ENCODE measurements around the gene ARL15.

The ARL15 gene

GRCh38 chr5:54001976-54002775 is 308.2 kb downstream of the ARL15 start:
- TF ChIP-seq GABPA (IDR thresholded peaks at IDR 0.05; ENCODE audit: low read depth): no peak
- TF ChIP-seq REST (IDR thresholded peaks at IDR 0.05; ENCODE audit: insufficient replicate concordance, low read depth): no peak
- peak; percentile 48; the same call in 1 of the 2 replicates for TF ChIP-seq SPI1 (IDR thresholded peaks at IDR 0.05; ENCODE audit: borderline replicate concordance, low read depth)
- Histone ChIP-seq H3K27ac (replicated peaks) (no peak overlapping the region), H3K4me3 (replicated peaks; ENCODE audit: insufficient read depth, low read length) (no peak overlapping the region), H3K27me3 (ENCODE audit: insufficient read depth, poor library complexity, severe bottlenecking) (no peaks in the 10 kb centered on the region)
- DNase-seq (ENCODE audit: low read depth in 1 of 2, low spot score in 1 of 2): peak in 1 of 2 experiments; percentile 3

GRCh38 chr5:54000011-54000410 is 310.4 kb downstream of the ARL15 start:
- DNase-seq (ENCODE audit: low read depth in 1 of 2, low spot score in 1 of 2): no peak
- Histone ChIP-seq H3K4me3 (replicated peaks; ENCODE audit: insufficient read depth, low read length) (no peak overlapping the region), H3K27ac (replicated peaks) (no peak overlapping the region), H3K27me3 (ENCODE audit: insufficient read depth, poor library complexity, severe bottlenecking) (no peaks in the 10 kb centered on the region)
- TF ChIP-seq SPI1 (IDR thresholded peaks at IDR 0.05; ENCODE audit: borderline replicate concordance, low read depth) (no peak), GABPA (IDR thresholded peaks at IDR 0.05; ENCODE audit: low read depth) (no peak), POLR2AphosphoS5 (IDR thresholded peaks at IDR 0.05; ENCODE audit: low read depth) (no peak), REST (IDR thresholded peaks at IDR 0.05; ENCODE audit: insufficient replicate concordance, low read depth) (no peak)
- TF ChIP-seq, protein P1, sequence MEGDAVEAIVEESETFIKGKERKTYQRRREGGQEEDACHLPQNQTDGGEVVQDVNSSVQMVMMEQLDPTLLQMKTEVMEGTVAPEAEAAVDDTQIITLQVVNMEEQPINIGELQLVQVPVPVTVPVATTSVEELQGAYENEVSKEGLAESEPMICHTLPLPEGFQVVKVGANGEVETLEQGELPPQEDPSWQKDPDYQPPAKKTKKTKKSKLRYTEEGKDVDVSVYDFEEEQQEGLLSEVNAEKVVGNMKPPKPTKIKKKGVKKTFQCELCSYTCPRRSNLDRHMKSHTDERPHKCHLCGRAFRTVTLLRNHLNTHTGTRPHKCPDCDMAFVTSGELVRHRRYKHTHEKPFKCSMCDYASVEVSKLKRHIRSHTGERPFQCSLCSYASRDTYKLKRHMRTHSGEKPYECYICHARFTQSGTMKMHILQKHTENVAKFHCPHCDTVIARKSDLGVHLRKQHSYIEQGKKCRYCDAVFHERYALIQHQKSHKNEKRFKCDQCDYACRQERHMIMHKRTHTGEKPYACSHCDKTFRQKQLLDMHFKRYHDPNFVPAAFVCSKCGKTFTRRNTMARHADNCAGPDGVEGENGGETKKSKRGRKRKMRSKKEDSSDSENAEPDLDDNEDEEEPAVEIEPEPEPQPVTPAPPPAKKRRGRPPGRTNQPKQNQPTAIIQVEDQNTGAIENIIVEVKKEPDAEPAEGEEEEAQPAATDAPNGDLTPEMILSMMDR (IDR thresholded peaks at IDR 0.05; ENCODE audit: insufficient read depth, low read length): no peak

- H3K27me3 ChIP-seq (ENCODE audit: insufficient read depth, poor library complexity, severe bottlenecking): no peaks in the 10 kb centered on the region
- no peak overlapping the region for H3K27ac ChIP-seq (replicated peaks)
- DNase-seq (ENCODE audit: low read depth in 1 of 2, low spot score in 1 of 2): no peak
- H3K4me3 ChIP-seq (replicated peaks; ENCODE audit: insufficient read depth, low read length): no peak overlapping the region
- TF ChIP-seq GABPA (IDR thresholded peaks at IDR 0.05; ENCODE audit: low read depth) (no peak), POLR2AphosphoS5 (IDR thresholded peaks at IDR 0.05; ENCODE audit: low read depth) (no peak), SPI1 (IDR thresholded peaks at IDR 0.05; ENCODE audit: borderline replicate concordance, low read depth) (no peak), REST (IDR thresholded peaks at IDR 0.05; ENCODE audit: insufficient replicate concordance, low read depth) (no peak)
- TF ChIP-seq, protein P1 (IDR thresholded peaks at IDR 0.05; ENCODE audit: insufficient read depth, low read length): no peak
Measured at GRCh38 chr5:53997736-53998627, 312.4 kb downstream of the ARL15 start.
